ENCODE results near the gene ZNF184. TPM values are rescaled to one million over a fixed set of nuclear protein-coding genes. Genes with fewer than 3 reads are reported as not detected.

The ZNF184 gene
- total and polyA plus RNA-seq, 9 of the 15 experiments (the other 6 are each of a cell fraction or from before 2014, with no cell fraction given), result 7.6 to 22.2 (median 12.8) TPM

- no peak for TF ChIP-seq ZNF354B (CRISPR knock-in tag; IDR thresholded peaks at IDR 0.05)
- TF ChIP-seq CAMTA2 (CRISPR knock-in tag; conservative IDR thresholded peaks at IDR 0.05), result no peak
- TF ChIP-seq SMC3 (conservative IDR thresholded peaks at IDR 0.05; ENCODE audit: insufficient read depth, low read depth, low read length), result 0 out of 2 replicates have a peak, but pooled peaks have one; percentile 16
- TF ChIP-seq NFE2 (IDR thresholded peaks at IDR 0.05; ENCODE audit: low read depth), result peak; percentile 45
- peak; percentile 72; the same call in 1 of the 2 replicates for TF ChIP-seq THRB (CRISPR knock-in tag; conservative IDR thresholded peaks at IDR 0.05)
- no peak for TF ChIP-seq SRSF9 (IDR thresholded peaks at IDR 0.05; ENCODE audit: borderline replicate concordance, low read depth, low read length)
- peak; percentile 90 for TF ChIP-seq ATF7 (IDR thresholded peaks at IDR 0.05)
- TF ChIP-seq CHD2 (IDR thresholded peaks at IDR 0.05; ENCODE audit: low read depth, low read length), result peak; percentile 56
- TF ChIP-seq KAT8 (IDR thresholded peaks at IDR 0.05; ENCODE audit: low read depth), result no peak
- TF ChIP-seq SP2 (IDR thresholded peaks at IDR 0.05; ENCODE audit: extremely low read depth, low read depth, low read length, poor library complexity, severe bottlenecking), result no peak
- TF ChIP-seq RBM15 (IDR thresholded peaks at IDR 0.05; ENCODE audit: insufficient read depth, low read length), result no peak
- no peak for TF ChIP-seq MYBL2 (IDR thresholded peaks at IDR 0.05; ENCODE audit: low read depth)
- TF ChIP-seq MYBL2 (CRISPR knock-in tag; IDR thresholded peaks at IDR 0.05; ENCODE audit: borderline replicate concordance), result no peak
- no peak for TF ChIP-seq FIP1L1 (IDR thresholded peaks at IDR 0.05; ENCODE audit: low read depth, low read length, poor library complexity, severe bottlenecking)
- TF ChIP-seq ZBTB11 (CRISPR knock-in tag; IDR thresholded peaks at IDR 0.05), result no peak
- TF ChIP-seq CREBBP (IDR thresholded peaks at IDR 0.05; ENCODE audit: low read depth, low read length), result no peak
- TF ChIP-seq CHD1 (IDR thresholded peaks at IDR 0.05; ENCODE audit: low read length), result no peak
- no peak for TF ChIP-seq ZNF717 (CRISPR knock-in tag; IDR thresholded peaks at IDR 0.05)
- TF ChIP-seq TCF3 (CRISPR knock-in tag; IDR thresholded peaks at IDR 0.05), result peak; percentile 31; the same call in 1 of the 2 replicates
Measured at GRCh38 chr6:27505209-27506027, 32.5 kb upstream of the ZNF184 start (continued).

Data from K562 (cell line).